GM08714 (cell line): ENCODE data around the gene TUBB2B.
A peak's percentile ranks its signal among the peaks of the same experiment; 100 is the strongest.

Experiments
- H3K4me3 ChIP-seq: fragments of 200-500 bp; sonication (Bioruptor generic); 2 replicates; pipeline ENCODE4 v1.5.1; 2014; ENCODE audit warnings: mild to moderate bottlenecking, low read length, inconsistent platforms
- ZNF274 ChIP-seq: IDR thresholded peaks from 2 replicates; pipeline ENCODE4 v1.6.1; 2012; ENCODE audit warnings: mild to moderate bottlenecking, low read depth, low read length

The TUBB2B gene

DNA sequence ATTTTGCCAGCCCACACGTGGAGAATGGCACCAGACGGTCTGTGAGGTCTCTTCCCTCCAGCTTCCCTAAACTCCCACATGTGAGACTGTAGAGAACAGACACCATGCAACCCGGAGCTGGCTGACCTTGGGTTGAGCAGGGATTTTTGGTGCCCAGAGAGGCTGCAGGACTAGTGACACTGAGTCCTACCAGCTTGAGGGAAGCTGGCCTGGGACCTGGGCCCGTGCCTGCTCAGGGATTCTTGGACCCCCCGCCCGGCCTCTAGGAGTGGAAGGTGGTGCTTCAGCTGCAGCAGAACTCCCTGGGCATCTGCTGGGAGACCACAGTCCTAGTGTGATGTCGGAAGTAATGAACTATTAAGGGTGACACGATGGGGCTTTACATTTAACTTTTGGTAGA lies 34.5 kb upstream of the TUBB2B start:
- H3K4me3 ChIP-seq = no peak overlapping the region
- no peak for TF ChIP-seq ZNF274

DNA sequence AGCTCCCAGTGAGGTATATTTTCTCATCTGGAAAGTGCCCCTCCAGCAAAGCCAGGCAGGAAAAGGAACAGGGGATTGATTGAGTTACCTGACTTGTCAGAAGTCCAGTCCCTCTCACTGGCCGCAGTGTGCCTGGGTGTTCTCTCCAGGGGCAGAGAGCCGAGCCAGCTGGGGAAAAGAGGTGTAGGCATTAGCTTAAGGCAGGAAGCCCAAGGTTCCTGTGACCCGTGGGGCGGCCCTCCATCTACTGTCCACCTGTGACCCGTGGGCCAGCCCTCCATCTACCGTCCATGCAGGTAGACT lies 34.0 kb upstream of the TUBB2B start:
- no peak for TF ChIP-seq ZNF274

DNA sequence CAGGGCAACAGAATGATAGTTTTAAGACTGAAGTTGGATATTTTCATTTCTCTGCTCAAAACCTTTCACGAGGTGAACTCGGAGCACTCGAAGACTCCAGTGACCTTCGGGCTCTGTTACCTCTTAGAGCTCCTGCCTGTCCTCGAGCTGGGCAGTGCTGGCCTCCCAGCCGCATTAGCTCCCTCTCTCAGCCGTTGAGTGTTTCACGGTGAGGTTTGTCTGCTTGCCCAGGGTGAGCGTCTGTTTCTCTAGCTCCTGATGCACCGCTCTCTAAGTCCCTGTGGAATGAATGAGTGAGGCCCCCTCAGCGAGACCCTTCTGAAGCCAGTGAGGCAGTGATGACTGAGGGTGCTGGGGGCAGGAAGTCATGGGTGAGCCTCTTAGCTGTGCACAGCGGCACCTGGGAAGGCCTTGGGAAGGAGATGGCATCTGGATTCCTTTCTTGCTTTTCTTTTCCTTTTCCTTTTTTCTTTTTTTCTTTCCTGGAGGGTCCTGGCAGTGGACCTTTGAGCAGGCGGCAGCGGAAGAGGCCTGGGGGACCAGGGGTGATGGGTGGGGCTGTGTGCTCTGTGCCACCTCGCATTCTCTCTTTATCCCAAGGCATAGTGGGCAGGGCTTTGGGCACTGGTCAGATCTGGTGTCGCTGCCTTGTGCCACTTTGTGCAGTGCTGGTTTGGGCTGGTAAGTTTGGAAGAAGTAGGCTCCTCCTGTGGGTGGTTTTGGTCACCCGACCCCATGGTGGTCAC lies 33.5 kb upstream of the TUBB2B start:
- no peak overlapping the region for H3K4me3 ChIP-seq
- no peak for TF ChIP-seq ZNF274

More for the DNA sequence above, 34.0 kb upstream of the TUBB2B start:
- no peak overlapping the region for H3K4me3 ChIP-seq

DNA sequence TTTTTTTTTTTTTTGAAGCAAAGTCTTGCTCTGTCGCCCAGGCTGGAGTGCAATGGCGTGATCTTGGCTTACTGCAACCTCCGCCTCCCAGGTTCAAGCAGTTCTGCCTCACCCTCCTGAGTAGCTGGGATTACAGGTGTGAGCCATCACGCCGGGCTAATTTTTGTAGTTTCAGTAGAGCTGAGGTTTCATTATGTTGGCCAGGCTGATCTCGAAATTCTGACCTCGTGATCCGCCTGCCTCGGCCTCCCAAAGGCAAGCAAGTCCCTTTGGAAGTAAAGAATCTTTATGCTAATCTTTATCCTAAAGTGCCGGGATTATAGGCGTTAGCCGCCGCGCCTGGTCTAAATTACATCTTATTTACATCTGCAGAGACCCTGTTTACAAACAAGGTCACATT lies 32.8 kb upstream of the TUBB2B start:
- no peak overlapping the region; the same call in 1 of the 2 replicates for H3K4me3 ChIP-seq
- no peak for TF ChIP-seq ZNF274

DNA sequence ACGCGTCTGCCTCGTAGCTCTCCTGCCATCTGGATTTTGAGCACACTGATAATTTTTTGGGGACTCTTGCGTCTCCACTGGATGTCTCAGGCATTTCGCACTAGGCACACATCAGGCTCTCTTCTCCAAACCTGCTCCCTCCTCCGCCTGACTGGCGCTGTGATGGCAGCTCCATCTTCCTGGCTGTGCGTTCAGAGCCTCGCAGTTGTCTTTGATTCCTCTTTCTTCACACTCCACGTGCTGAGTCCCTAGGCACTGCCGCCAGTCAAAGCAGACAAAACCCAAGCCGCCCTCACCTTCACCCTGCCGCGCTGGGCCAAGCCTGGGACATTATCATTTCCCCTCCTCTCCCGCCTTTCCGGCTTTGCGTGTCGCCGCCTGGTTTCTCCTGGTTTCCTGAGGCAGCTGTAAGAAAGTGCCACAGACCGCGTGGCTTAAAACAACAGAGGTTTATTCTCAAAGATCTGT lies 32.1 kb upstream of the TUBB2B start:
- TF ChIP-seq ZNF274 = no peak
- peak overlapping the region; percentile 82 for H3K4me3 ChIP-seq

DNA sequence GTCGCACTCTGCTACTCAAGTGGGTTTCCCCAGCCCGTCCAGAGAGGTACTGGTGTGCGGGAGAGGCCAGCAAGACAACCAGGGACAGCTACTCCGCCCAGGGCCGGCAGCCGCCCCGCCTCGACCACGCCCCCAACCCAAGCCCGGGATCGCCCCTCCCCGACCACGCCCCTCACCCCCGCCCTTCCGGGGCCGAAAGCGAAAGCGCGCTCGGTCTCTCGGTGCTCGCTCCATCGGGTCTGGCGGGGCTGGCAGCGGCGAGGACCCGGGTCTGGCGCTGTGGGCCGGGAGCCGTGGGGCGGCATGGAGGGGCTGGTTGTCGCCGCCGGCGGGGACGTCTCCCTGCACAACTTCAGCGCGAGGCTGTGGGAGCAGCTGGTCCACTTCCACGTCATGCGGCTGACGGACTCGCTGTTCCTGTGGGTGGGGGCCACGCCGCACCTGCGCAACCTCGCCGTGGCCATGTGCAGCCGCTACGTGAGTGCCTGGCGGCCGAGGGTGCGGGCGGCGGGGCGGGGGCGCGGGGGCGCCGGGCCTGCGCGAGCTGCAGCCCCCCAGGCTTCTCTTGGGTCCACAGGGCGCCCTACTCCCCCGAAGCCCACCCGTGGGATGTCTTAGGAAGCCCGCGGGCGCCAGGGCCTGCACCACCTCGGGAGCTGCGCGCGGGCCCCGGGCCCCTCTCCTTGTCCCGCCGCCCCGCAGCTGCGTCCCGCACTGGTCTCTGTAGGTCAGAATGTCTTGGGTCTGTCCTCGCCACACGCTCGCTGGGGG lies 31.5 kb upstream of the TUBB2B start, which contains the start of gene PSMG4:
TSS of gene PSMG4 (plus strand) at position 228 of the 771 bp plus-strand sequence. CDS start at position 304, 76 bp downstream.
- H3K4me3 ChIP-seq = peak within 1 kb of the TSS; percentile 82
- TF ChIP-seq ZNF274 = no peak

DNA sequence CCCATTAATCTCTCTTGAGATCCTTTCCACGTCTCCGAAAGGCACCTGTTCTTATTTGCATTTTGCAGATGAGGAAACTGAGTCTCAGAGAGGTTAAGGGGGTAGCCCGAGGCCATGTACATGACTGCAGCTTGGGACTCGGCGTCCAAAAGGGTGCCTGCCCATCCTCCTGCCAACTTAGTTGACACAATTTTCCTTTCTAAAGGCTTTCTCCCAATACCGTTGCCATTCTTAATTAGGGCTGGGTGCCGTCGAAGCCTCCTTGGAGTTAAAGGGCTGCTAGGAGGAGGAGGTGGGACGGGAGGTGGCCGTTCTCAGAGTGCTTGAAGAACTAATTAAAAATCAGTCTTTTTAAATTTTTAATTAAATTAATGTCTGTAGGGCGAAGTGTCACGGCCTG lies 30.7 kb upstream of the TUBB2B start:
- H3K4me3 ChIP-seq = peak overlapping the region; percentile 51; the same call in 1 of the 2 replicates

DNA sequence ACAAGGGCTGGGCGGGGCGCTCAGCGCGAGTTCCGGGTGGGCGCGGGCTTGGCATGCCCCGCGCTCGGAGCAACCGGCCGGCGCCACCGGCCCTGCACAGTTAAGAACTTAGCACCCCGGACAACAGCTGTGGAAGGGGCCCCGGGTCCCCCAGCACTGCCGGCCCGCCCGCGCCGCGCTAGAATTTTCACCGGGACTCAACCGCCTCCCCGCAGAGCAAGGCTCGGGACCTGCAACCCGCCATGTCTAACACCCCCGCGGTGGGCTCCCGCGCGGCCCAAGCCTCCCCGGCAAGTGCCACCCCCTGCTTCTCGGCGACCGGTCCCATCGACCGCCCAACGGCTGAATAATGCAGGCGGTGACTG lies 26.1 kb upstream of the TUBB2B start:
- H3K4me3 ChIP-seq = no peak overlapping the region
- no peak for TF ChIP-seq ZNF274

More for the DNA sequence above, 30.7 kb upstream of the TUBB2B start:
- TF ChIP-seq ZNF274 = no peak

DNA sequence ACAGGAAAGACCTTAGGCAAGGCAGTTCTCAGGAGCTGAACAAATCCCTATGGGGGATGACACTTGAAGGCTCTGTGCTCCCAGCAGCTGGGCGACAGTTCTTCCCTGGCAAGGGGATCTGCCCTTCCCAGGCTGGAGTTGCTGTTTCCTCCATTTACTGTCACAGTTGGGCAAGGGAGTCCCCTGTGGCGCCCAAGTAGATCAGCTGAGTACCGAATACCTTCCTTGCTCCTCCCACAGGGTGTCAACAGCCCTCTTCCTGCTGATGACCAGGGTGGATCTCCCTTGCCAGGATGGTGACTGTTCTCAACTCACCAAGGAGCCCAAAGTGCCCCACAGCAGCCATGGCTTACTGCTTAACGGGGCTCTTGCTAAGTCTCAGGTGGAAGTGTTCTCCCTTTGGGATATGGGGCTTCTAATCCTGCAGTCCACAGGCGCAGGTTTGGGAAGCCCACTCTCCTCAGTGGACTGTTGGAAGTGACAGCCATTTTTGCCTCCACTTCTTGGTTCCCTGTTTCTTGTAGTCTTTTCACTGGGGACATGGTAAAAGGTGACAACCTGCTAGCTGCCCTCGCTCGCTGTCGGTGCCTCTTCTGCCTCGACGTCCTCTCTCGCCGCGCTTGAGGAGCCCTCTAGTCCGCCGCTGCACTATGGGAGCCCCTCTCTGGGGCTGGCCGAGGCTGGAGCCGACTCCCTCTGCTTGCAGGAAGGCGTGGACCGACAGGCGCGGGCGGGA lies 25.6 kb upstream of the TUBB2B start:
- no peak overlapping the region for H3K4me3 ChIP-seq
- TF ChIP-seq ZNF274 = no peak

DNA sequence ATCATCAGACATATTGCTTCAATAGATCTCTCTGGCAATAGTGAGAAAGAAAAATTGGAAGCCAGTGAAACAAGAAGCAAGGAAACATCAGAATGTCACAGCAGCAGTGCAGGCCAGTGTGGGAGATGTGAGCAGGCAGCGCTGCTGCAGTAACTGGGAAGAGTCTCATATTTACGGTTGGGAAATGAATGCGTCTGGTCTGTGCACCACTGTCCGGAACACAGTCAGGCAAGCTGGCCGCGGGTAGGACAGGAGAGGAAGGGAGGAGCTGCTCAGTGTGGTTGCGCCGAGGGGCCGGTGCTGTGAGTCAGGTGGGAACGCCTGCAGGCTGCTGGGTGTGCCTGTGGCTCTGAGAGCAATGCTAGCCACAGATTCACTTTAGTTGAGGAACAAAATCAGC lies 24.9 kb upstream of the TUBB2B start:
- no peak for TF ChIP-seq ZNF274
- no peak overlapping the region for H3K4me3 ChIP-seq

DNA sequence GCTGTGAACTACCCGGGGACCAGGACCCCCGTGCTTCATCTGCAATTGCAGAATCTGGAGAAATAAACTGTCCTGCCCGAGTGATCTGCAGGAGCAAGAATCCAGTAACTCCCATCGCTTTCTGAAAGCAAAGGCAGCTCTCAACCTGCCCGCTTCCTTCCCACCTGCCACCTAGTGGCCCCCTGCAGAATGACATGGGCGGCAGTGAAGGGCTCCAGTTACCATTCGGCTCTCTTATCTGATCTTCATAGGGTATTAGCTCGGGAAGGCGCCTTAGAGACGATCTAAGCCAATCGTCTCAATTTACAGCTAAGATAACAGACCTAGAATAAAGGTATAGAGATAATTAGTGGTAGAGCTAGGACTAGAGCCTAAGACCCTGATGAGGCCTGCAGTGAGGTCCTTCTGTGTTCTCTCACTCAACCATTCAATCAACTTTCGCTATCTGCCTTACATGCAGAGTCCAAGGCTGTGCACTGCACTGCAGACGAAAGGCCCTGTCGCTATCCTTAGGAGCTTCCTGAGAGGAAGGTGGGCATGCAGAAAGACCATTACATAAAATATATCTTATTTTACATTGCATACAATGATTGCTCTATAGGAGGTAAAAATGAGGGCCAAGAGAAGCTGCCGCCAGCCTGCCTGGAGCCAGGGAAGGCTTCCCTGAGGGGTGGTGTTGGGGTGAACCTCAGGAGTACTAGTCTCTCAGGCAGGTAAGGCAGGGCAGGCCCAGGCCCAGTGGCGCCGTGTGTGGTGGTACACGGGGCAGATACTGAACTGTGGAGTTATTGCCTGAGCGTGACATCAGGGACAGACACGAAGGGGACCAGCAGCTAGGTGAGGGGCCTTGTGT lies 24.2 kb upstream of the TUBB2B start:
- no peak for TF ChIP-seq ZNF274
- H3K4me3 ChIP-seq = no peak overlapping the region

DNA sequence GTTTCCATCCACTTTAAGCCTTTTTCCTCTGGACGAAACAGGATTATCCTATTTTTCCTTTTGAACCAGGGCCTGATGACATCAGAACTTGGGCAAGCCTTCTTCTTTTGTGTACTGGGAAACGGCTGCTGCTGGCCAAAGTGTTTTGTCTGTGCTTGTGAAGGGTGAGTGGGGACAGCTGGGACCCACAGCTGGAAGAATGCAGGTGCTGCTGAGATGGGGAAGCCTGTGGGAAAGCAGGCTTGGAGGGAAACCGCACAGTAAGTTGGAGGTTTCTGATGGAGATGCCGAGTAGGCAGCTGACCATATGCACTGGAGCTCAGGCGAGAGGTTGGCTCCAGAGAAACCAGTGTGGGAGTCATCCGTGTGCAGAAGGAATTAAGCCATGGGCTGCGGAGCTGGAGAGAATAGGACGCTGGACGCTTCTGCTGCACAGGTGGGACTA lies 22.8 kb upstream of the TUBB2B start:
- no peak for TF ChIP-seq ZNF274
- no peak overlapping the region for H3K4me3 ChIP-seq

DNA sequence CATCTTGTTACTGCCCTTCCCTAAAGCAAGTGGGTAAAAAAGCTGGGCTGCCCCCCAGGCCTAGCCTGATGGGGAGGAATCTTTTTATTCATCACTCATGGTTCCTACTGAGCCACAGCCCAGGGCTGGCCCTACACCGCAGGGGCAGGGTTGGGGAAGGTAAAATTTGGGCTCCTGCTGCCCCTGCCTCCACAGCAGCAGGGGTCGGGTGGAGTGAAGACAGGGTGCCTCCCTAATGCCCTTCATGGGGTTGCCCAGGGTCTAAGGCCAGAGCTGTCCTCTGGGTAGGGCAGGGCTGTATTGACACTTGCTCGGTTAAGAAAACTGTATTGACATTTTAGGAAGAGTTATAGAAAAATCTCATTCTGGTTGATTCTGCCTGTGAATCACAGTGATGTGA lies 22.4 kb upstream of the TUBB2B start:
- H3K4me3 ChIP-seq = no peak overlapping the region
- no peak for TF ChIP-seq ZNF274
